Heart left ventricle (tissue), 16 donors: ENCODE results near the gene RNF26. TPM values are rescaled to one million over a fixed set of nuclear protein-coding genes. Genes with fewer than 3 reads are reported as not detected.

Experiments
- ATAC-seq, 4 donors: fragments of 200-7000 bp; cut with Tn5 transposase; one replicate each; pipeline ENCODE4 v1.9.1; 2020 to 2022; ENCODE audit warnings: moderate library complexity in 4 of 4, mild to moderate bottlenecking in 3 of 4, moderate number of reproducible peaks in 1 of 4
- DNase-seq, 5 donors: peaks; one replicate each; pipeline ENCODE4 v3.0.0-alpha.2; 2020
- H3K27ac ChIP-seq, 12 donors: fragments of 200-600 bp; sonication (generic) in 4 of 12; one replicate each; pipeline versions ENCODE4 v1.5.0 to v1.8.0; 2016 to 2022; ENCODE audit warnings: mild to moderate bottlenecking in 2 of 12
- H3K27me3 ChIP-seq, 9 donors: fragments of 200-600 bp; sonication (generic) in 2 of 9; one replicate each; pipeline versions ENCODE4 v1.5.1 to v1.8.0; 2016 to 2022; ENCODE audit warnings: mild to moderate bottlenecking in 3 of 9
- H3K36me3 ChIP-seq, 9 donors: fragments of 200-600 bp; sonication (generic) in 2 of 9; one replicate each; pipeline versions ENCODE4 v1.5.0 to v1.8.0; 2018 to 2022; ENCODE audit warnings: mild to moderate bottlenecking in 2 of 9
- H3K4me1 ChIP-seq, 12 donors: fragments of 200-600 bp; sonication (generic) in 4 of 12; one replicate each; pipeline versions ENCODE4 v1.5.0 to v1.8.0; 2016 to 2022; ENCODE audit warnings: mild to moderate bottlenecking in 3 of 12
- H3K4me3 ChIP-seq, 12 donors: fragments of 200-600 bp; sonication (generic) in 4 of 12; one replicate each; pipeline versions ENCODE4 v1.5.0 to v1.8.0; 2017 to 2022; ENCODE audit warnings: mild to moderate bottlenecking in 9 of 12, moderate library complexity in 4 of 12
- H3K9me3 ChIP-seq, 12 donors: fragments of 200-600 bp; sonication (generic) in 4 of 12; one replicate each; pipeline versions ENCODE4 v1.5.0 to v1.8.0; 2016 to 2022; ENCODE audit warnings: mild to moderate bottlenecking in 1 of 12
- POLR2A ChIP-seq, 2 donors: fragments of 450-650 bp; IDR thresholded peaks; one replicate each; pipeline ENCODE4 v1.6.1; 2017; ENCODE audit warnings: antibody characterized with exemption in 2 of 2, mild to moderate bottlenecking in 2 of 2, moderate library complexity in 2 of 2
- WGBS, 4 donors: extraction: QIAGEN DNeasy Blood & Tissue Kit in 2 of 4; methylation state at CpG; one replicate each; pipeline versions ENCODE4 v1.1.5 to v1.1.7; 2013 to 2018; 5-methylcytosine and 5-hydroxymethylcytosine counted together
- intact Hi-C, 10 donors: fragments of 100-400 bp; cut with DNase I; formaldehyde crosslinking; loops; one replicate each; pipeline versions ENCODE4 v1.11.1 to v1.14.2; 2022
- polyA plus RNA-seq, 2 donors: library from polyadenylated mRNA; stranded (reverse); fragments of 200-250 nt; gene quantifications; one replicate each; pipeline ENCODE4 v1.2.3, GENCODE V29; 2013
- total RNA-seq, 9 donors: library from RNA; depleted of rRNA in 2 of 9; stranded (reverse); fragments of >200 nt in 2 of 9; fragmentation: NEBNext Ultra II Directional in 3 of 9; extraction: Animal tissue kit (Norgen Biotek cat#: 25700) in 3 of 9; gene quantifications; one replicate each; pipeline versions ENCODE4 v1.1.0 to v1.2.4, GENCODE V29; 2016 to 2023
- TF ChIP-seq, protein P1 (sequence below), 12 donors: fragments of 200-600 bp; sonication (generic) in 4 of 12; IDR thresholded peaks; one replicate each; pipeline versions ENCODE4 v1.5.0 to v1.8.0; 2018 to 2022; ENCODE audit warnings: antibody characterized with exemption in 12 of 12, mild to moderate bottlenecking in 5 of 12
- donor health status: ischemic (EF 13 %, LVEDD 7.1; RV severe dilation, severe dysfunction).
- donor health status: healthy with polysubstance abuse.
- donor health status: DM: no; HTN: yes; CAD: no.
- donor health status: DM: no; HTN: no; CAD: no.
- donor health status: ischemic (EF 25% LVEDD 6.9; RV normal size, moderate dysfunction).
- donor health status: ischemic (EF 25% LVEDD 5.7; RV mildly dilated, moderate dysfunction).
- donor health status: healthy.
- donor health status: DM: yes; HTN: yes; CAD: no.
- donor health status: ischemic (EF 35%, LVEDD 5.7; RV mildly dilated, moderate dysfunction).
- donor health status: nonischemic (EF 11% LVEDD 7.7; RV severe dilation, severe dysfunction).
- donor health status: DM: yes; HTN: yes; CAD: no.
- donor health status: PGD.
- donor health status: ischemic (EF 29% LVEDD 5.4; RV normal size, mild dysfunction).
- donor health status: nonischemic (EF 23%, LVEDD 6.1; RV moderate dilation, normal function).

RNF26 gene
- total and polyA plus RNA-seq, 11 donors, result 6.2 to 22.4 (median 11.8) TPM

DNA sequence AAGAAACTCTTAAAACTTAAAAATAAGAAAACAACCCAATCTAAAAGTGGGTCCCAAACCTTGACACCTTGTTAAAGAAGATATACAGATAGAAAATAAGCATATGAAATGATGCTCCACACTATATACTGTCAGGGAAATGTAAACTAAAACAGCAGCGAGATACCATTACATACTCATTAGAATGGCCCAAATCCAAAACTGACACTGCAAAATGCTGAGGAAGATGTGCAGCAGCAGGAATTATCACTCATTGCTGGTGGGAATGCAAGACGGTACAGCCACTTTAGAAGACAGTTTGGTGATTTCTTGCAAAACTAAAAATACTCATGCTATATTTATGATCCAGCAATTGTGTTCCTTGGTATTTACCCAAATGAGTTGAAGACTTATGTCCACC lies 5.0 kb upstream of the RNF26 start:
- H3K27me3 ChIP-seq, result no peaks in the 10 kb centered on the region
- H3K9me3 ChIP-seq, result no peaks in the 10 kb centered on the region
- peaks cover 0 to 7% (median 1%) of the 10 kb centered on the region in 12 donors for H3K4me1 ChIP-seq
- TF ChIP-seq, protein P1, sequence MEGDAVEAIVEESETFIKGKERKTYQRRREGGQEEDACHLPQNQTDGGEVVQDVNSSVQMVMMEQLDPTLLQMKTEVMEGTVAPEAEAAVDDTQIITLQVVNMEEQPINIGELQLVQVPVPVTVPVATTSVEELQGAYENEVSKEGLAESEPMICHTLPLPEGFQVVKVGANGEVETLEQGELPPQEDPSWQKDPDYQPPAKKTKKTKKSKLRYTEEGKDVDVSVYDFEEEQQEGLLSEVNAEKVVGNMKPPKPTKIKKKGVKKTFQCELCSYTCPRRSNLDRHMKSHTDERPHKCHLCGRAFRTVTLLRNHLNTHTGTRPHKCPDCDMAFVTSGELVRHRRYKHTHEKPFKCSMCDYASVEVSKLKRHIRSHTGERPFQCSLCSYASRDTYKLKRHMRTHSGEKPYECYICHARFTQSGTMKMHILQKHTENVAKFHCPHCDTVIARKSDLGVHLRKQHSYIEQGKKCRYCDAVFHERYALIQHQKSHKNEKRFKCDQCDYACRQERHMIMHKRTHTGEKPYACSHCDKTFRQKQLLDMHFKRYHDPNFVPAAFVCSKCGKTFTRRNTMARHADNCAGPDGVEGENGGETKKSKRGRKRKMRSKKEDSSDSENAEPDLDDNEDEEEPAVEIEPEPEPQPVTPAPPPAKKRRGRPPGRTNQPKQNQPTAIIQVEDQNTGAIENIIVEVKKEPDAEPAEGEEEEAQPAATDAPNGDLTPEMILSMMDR (IDR thresholded peaks at IDR 0.05), result no peak
- TF ChIP-seq POLR2A (IDR thresholded peaks at IDR 0.05), result no peak
- H3K4me3 ChIP-seq, result no peak overlapping the region
- DNase-seq (no peak), ATAC-seq (no peak)
- WGBS, 4 donors, result 68 to 83% (median 71%) methylated on average over 2 of the region's 2 CpGs
- no peaks in the 10 kb centered on the region for H3K36me3 ChIP-seq
- no peak overlapping the region for H3K27ac ChIP-seq
- intact Hi-C loops, result loop anchor here in 1 of 10 donors (10.0 kb wide), 1 partner anchor 125 kb away; the partner anchor contains the start of gene CBL

DNA sequence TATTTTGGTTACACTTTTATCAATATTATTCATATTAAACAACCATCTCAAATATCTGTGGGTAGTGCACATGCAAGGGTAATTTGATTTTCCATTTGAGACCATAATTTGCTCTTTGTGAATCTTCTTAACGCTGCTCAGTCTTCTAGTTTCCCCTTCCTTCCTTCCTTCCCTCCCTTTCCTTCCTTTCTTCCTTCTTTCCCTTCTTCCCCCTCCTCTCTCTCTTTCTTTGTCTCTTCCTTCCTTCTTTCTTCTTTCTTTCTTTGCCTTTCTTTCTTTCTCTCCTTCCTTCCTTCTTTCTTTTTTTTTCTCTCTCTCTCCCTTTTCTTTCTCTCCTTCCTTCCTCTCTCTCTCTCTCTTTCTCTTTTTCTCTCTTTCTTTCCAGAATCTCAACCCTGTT lies 4.1 kb upstream of the RNF26 start:
- H3K9me3 ChIP-seq, result no peaks in the 10 kb centered on the region
- no peak overlapping the region for H3K27ac ChIP-seq
- TF ChIP-seq, protein P1 (IDR thresholded peaks at IDR 0.05), result no peak
- DNase-seq (no peak), ATAC-seq (no peak)
- peaks cover 3 to 13% (median 7%) of the 10 kb centered on the region in 12 donors for H3K4me1 ChIP-seq
- H3K36me3 ChIP-seq, result no peaks in the 10 kb centered on the region
- intact Hi-C loops, result loop anchor here in 2 of 10 donors (10.0 kb wide), 2 partner anchors 185 to 225 kb away; partner anchors contain the start of genes ABCG4 (in 1 of the 2), C2CD2L (in 1 of the 2) and DPAGT1 (in 1 of the 2)
- WGBS, 4 donors, result 41 to 60% (median 47%) methylated on average over 1 of the region's 1 CpG
- H3K4me3 ChIP-seq, result no peak overlapping the region
- H3K27me3 ChIP-seq, result no peaks in the 10 kb centered on the region

DNA sequence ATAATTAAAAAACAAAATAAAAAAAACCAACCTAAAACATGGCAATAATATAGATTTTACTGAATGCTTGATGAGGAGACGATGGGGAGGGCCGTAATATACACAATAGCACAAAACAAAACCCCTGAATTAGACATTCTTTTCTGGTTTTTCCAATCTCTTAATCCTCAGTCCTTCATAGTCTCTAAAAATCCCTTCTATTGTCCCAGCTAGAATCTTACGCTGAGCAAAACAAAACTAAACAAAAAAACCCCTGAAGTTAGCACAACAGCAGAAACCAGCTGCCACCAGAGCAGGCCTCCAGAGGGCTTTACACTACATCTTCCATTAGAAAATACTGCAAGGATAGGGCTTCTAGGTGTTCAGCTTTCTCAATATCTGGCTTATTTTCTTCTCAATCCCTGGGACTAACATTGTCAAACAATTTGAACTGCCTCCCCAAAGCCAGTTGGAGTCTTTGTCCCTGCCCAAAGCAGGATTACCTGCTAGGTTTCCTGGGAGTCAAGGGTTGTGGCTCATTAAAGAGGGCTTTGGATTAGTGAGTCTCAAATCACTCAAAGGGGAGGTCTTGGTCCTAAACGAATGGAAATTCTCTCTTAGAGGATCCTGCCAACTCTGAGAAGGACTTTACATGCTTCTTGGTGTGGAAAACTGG lies 2.1 kb upstream of the RNF26 start:
- H3K9me3 ChIP-seq, result no peaks in the 10 kb centered on the region
- H3K36me3 ChIP-seq, result peaks cover 0 to 10% (median 5%) of the 10 kb centered on the region in 9 donors
- no peaks in the 10 kb centered on the region for H3K27me3 ChIP-seq
- no peak overlapping the region for H3K27ac ChIP-seq
- ATAC-seq, result no peak
- intact Hi-C loops, result loop anchor here in 2 of 10 donors (10.0 kb wide), 2 partner anchors 187 to 227 kb away; partner anchors contain the start of genes ABCG4 (in 1 of the 2), C2CD2L (in 1 of the 2) and DPAGT1 (in 1 of the 2)
- no peak overlapping the region for H3K4me3 ChIP-seq
- H3K4me1 ChIP-seq, result peaks cover 3 to 27% (median 16%) of the 10 kb centered on the region in 12 donors
- TF ChIP-seq, protein P1 (IDR thresholded peaks at IDR 0.05), result no peak
- no peak for TF ChIP-seq POLR2A (IDR thresholded peaks at IDR 0.05)
- WGBS, 4 donors, result 79 to 81% (median 80%) methylated on average over 4 of the region's 4 CpGs
- DNase-seq, result no peak

DNA sequence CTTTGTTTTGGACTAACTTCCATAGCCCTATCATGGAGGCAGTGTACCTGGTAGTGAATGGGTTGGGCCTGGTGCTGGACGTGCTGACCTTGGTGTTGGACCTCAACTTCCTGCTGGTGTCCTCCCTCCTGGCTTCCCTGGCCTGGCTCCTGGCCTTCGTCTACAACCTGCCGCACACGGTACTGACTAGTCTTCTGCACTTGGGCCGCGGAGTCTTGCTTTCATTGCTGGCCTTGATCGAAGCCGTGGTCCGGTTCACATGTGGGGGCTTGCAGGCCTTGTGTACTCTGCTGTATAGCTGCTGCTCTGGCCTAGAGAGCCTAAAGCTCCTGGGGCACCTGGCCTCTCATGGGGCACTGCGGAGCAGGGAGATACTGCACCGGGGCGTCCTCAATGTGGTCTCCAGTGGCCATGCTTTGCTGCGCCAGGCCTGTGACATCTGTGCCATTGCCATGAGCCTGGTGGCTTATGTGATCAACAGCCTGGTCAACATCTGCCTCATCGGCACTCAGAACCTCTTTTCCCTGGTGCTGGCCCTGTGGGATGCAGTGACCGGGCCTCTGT lies 846 bp downstream of the RNF26 start:
- peak in 2 of 5 donors; percentile 31 to 33 for DNase-seq
- intact Hi-C loops, result loop anchor here in 4 of 10 donors (5.0 to 10.0 kb wide), 4 partner anchors 47 to 230 kb away; partner anchors contain the start of genes ABCG4 (in 1 of the 4), C2CD2L (in 1 of the 4), CBL (in 1 of the 4) and DPAGT1 (in 1 of the 4)
- peak overlapping the region in 8 of 12 donors; percentile 50 to 91 (median 85) for H3K27ac ChIP-seq

More for the DNA sequence above, 846 bp downstream of the RNF26 start:
- no peak for ATAC-seq
- 48 to 65% (median 59%) methylated on average over 7 to 15 of the region's 15 CpGs for WGBS, 4 donors
- H3K4me3 ChIP-seq, result peak overlapping the region; percentile 76 to 99 (median 86)
- peaks cover 0 to 12% (median 0%) of the 10 kb centered on the region in 9 donors for H3K27me3 ChIP-seq
- no peaks in the 10 kb centered on the region for H3K9me3 ChIP-seq
- peaks cover 0 to 10% (median 5%) of the 10 kb centered on the region in 9 donors for H3K36me3 ChIP-seq
- TF ChIP-seq POLR2A (IDR thresholded peaks at IDR 0.05), result no peak
- H3K4me1 ChIP-seq, result peaks cover 7 to 55% (median 38%) of the 10 kb centered on the region in 12 donors
